Endodermal cell (in vitro differentiated cells): ENCODE data around the gene CCL23. TPM values are rescaled to one million over a fixed set of nuclear protein-coding genes. Genes with fewer than 3 reads are reported as not detected.

Experiments used
- DNase-seq: peaks from one replicate; pipeline ENCODE4 v3.0.0-alpha.2; 2017
- H3K27ac ChIP-seq: 2 replicates; pipeline ENCODE4 v1.5.1; 2013; ENCODE audit warnings: mild to moderate bottlenecking, low read depth, low read length, moderate library complexity
- H3K27me3 ChIP-seq: 2 replicates; pipeline ENCODE4 v1.6.1; 2013; ENCODE audit warnings: mild to moderate bottlenecking, low read length, moderate library complexity; ENCODE audit not compliant: insufficient read depth, control insufficient read depth, poor library complexity, severe bottlenecking
- H3K36me3 ChIP-seq: 2 replicates; pipeline ENCODE4 v1.7.0; 2013; ENCODE audit warnings: mild to moderate bottlenecking, low read length, moderate library complexity; ENCODE audit not compliant: control insufficient read depth, insufficient read depth
- H3K4me1 ChIP-seq: one replicate; pipeline ENCODE4 v1.7.0; 2013; ENCODE audit warnings: low read length; ENCODE audit not compliant: control insufficient read depth, insufficient read depth
- H3K4me3 ChIP-seq: 2 replicates; pipeline ENCODE4 v1.5.1; 2013; ENCODE audit warnings: mild to moderate bottlenecking, low read length, moderate library complexity
- H3K9ac ChIP-seq: 2 replicates; pipeline ENCODE4 v1.6.1; 2013; ENCODE audit warnings: mild to moderate bottlenecking, low read length, moderate library complexity; ENCODE audit not compliant: poor library complexity, severe bottlenecking; ENCODE audit errors: extremely low read depth
- H3K9me3 ChIP-seq: 2 replicates; pipeline ENCODE4 v1.6.1; 2013; ENCODE audit warnings: mild to moderate bottlenecking, low read length, moderate library complexity; ENCODE audit not compliant: control insufficient read depth
- H3K27ac Mint-ChIP-seq: 2 replicates; pipeline ENCODE4 v1.8.0; 2020; ENCODE audit warnings: mixed read lengths
- H3K27me3 Mint-ChIP-seq: 2 replicates; pipeline ENCODE4 v1.8.0; 2021; ENCODE audit warnings: mild to moderate bottlenecking, mixed read lengths; ENCODE audit not compliant: insufficient read depth
- H3K36me3 Mint-ChIP-seq: 2 replicates; pipeline ENCODE4 v1.8.0; 2020; ENCODE audit warnings: low read depth, mixed read lengths
- H3K4me1 Mint-ChIP-seq: 2 replicates; pipeline ENCODE4 v1.8.0; 2020; ENCODE audit warnings: mixed read lengths
- H3K4me3 Mint-ChIP-seq: 2 replicates; pipeline ENCODE4 v1.8.0; 2020; ENCODE audit warnings: mild to moderate bottlenecking, moderate library complexity, mixed read lengths
- H3K9me3 Mint-ChIP-seq: 2 replicates; pipeline ENCODE4 v1.8.0; 2020; ENCODE audit warnings: mild to moderate bottlenecking, mixed read lengths
- CTCF ChIP-seq: fragments of 200-600 bp; sonication (generic); conservative IDR thresholded peaks from 2 replicates; pipeline ENCODE4 v1.5.0; 2021; ENCODE audit warnings: antibody characterized with exemption, mild to moderate bottlenecking
- WGBS, 2 experiments: methylation state at CpG; one replicate each; pipeline versions ENCODE4 v1.1.5 to v1.1.7; 2013; ENCODE audit warnings: missing lambda C conversion rate in 2 of 2, mixed read lengths in 1 of 2; ENCODE audit not compliant: insufficient coverage in 1 of 2, insufficient read length in 1 of 2; 5-methylcytosine and 5-hydroxymethylcytosine counted together
- total RNA-seq, 2 donors: library from RNA; stranded (reverse); fragmentation: NEBNext Ultra II Directional in 1 of 2; extraction: Animal tissue kit (Norgen Biotek cat#: 25700) in 1 of 2; gene quantifications; 2 replicates in 1 of 2; 3 replicates in 1 of 2; pipeline ENCODE4 v1.2.1, GENCODE V29; 2021

Gene CCL23
- total RNA-seq, 2 donors from 2014 or later, result not detected

- 85 to 94% methylated on average over 5 to 7 of the region's 7 CpGs for WGBS, 2 experiments
- Histone ChIP-seq H3K27me3 (peaks cover 56% of the 10 kb centered on the region), H3K4me3 (no peak overlapping the region), H3K4me1 (peaks cover 9% of the 10 kb centered on the region), H3K9me3 (no peaks in the 10 kb centered on the region), H3K9ac (no peak overlapping the region), H3K27ac (no peak overlapping the region), H3K36me3 (no peaks in the 10 kb centered on the region)
- Mint-ChIP-seq H3K4me1 (peaks cover 11% of the 10 kb centered on the region), H3K27ac (no peak overlapping the region), H3K4me3 (no peak overlapping the region), H3K36me3 (no peaks in the 10 kb centered on the region), H3K9me3 (peaks cover 6% of the 10 kb centered on the region), H3K27me3 (peaks cover 17% of the 10 kb centered on the region)
- TF ChIP-seq CTCF, result no peak
- DNase-seq, result no peak
These were observed 15.1 kb downstream of the CCL23 start for GRCh38 chr17:36002631-36003030.

- no peaks in the 10 kb centered on the region for H3K36me3 ChIP-seq
- peaks cover 58% of the 10 kb centered on the region for H3K27me3 ChIP-seq
- H3K36me3 Mint-ChIP-seq, result no peaks in the 10 kb centered on the region
- H3K27ac Mint-ChIP-seq, result no peak overlapping the region
- H3K4me1 ChIP-seq, result peaks cover 9% of the 10 kb centered on the region
- peaks cover 11% of the 10 kb centered on the region for H3K4me1 Mint-ChIP-seq
- no peak for DNase-seq
- H3K4me3 ChIP-seq, result no peak overlapping the region
- H3K9ac ChIP-seq, result no peak overlapping the region
- no peak overlapping the region for H3K4me3 Mint-ChIP-seq
- H3K27ac ChIP-seq, result no peak overlapping the region
- peaks cover under 1% of the 10 kb centered on the region for H3K9me3 Mint-ChIP-seq
- WGBS, 2 experiments, result 91 to 100% methylated on average over 5 to 6 of the region's 6 CpGs
- peaks cover 20% of the 10 kb centered on the region for H3K27me3 Mint-ChIP-seq
- no peak for TF ChIP-seq CTCF
- no peaks in the 10 kb centered on the region for H3K9me3 ChIP-seq
These were observed 15.7 kb downstream of the CCL23 start for GRCh38 chr17:36001862-36002603.

GRCh38 chr17:36001110-36001771 lies 16.5 kb downstream of the CCL23 start, which contains the start of gene CCL15:
Gene CCL15 (minus strand): TSS chr17:36001553. CDS start chr17:36001492, 61 bp downstream.
- H3K27ac Mint-ChIP-seq, result no peak within 1 kb of the TSS
- Histone ChIP-seq H3K36me3 (no peaks in the 10 kb centered on the region), H3K4me3 (no peak within 1 kb of the TSS), H3K4me1 (peaks cover 9% of the 10 kb centered on the region), H3K27ac (no peak within 1 kb of the TSS), H3K9me3 (no peaks in the 10 kb centered on the region), H3K27me3 (peaks cover 58% of the 10 kb centered on the region), H3K9ac (no peak within 1 kb of the TSS)
- peaks cover 11% of the 10 kb centered on the region for H3K4me1 Mint-ChIP-seq
- DNase-seq, result no peak
- H3K4me3 Mint-ChIP-seq, result no peak within 1 kb of the TSS
- no peaks in the 10 kb centered on the region for H3K36me3 Mint-ChIP-seq
- TF ChIP-seq CTCF, result no peak
- H3K9me3 Mint-ChIP-seq, result no peaks in the 10 kb centered on the region
- 70 to 84% methylated on average over 4 to 6 of the region's 6 CpGs for WGBS, 2 experiments
- peaks cover 22% of the 10 kb centered on the region for H3K27me3 Mint-ChIP-seq
